Mucosa of gallbladder (tissue), 1 donor: ENCODE results near the gene TTC7B. TPM values are rescaled to one million over a fixed set of nuclear protein-coding genes. Genes with fewer than 3 reads are reported as not detected.

Experiments
- DNase-seq: peaks from one replicate; pipeline ENCODE4 v3.0.0-alpha.2; 2020; ENCODE audit warnings: low spot score
- total RNA-seq: library from RNA; stranded (reverse); gene quantifications from one replicate; pipeline ENCODE4 v1.2.1, GENCODE V29; 2021
- donor health status: DM: no; HTN: no; CAD: no.

Gene TTC7B
- total RNA-seq, 1 donor from 2014 or later, result 31.5 TPM

DNA sequence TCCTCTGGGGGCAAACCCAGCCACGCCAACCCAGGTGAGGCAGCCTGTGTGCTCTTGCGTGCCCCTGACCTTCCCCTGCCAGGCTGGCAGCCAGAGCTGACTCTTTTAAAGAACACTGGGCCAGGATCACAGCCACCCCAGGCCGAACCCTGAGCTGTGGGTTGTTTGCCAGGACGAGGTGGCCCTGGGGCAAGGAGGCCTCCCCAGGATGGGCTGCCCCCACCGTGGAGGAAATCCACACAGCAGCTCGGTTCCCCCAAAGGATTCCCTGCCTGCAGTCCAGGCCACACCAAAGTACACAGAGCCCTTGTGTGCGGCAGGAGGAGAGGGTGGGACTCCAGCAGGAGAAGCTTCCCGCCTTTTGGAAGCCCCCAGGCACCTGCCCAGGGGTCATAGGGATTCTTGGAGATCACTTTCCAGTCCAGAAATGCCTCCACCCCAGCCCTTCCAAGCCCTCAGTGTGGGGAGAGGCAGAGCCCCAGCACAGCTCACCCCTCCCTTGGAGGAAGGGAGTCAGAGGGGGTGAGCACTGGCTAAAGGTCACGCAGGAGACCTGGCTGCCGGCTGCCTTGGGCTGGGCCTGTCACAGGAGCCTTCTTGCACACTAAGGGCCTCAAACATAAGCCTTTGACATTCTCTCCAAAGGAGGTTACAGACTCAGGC, 303.8 kb downstream of the TTC7B start:
- DNase-seq, result peak; percentile 56

DNA sequence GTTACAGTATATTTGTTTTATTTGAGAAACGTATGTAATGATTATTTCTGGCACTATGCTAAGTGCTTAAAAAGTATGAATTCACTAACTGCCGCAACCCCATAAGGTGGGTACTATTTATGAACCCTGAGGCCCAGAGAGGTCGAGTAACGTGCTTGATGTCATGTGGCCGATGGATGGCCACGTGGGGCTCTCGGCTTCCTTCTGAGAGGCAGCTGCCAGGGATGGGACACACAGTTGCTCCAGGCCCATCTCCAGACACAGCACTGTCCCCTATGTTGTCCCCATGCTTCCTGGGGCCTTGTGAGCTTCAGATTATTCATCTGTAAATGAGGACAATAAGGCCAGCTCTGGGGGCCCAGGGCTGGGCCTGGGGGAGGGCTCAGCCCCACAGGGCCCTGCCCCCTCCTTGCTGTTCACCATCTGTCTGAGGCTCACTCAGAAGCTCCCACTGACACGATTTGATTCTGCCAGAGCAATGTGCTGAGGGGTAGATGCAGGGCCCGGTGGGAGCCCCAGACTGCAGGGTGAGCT, 304.4 kb downstream of the TTC7B start:
- DNase-seq, result no peak

DNA sequence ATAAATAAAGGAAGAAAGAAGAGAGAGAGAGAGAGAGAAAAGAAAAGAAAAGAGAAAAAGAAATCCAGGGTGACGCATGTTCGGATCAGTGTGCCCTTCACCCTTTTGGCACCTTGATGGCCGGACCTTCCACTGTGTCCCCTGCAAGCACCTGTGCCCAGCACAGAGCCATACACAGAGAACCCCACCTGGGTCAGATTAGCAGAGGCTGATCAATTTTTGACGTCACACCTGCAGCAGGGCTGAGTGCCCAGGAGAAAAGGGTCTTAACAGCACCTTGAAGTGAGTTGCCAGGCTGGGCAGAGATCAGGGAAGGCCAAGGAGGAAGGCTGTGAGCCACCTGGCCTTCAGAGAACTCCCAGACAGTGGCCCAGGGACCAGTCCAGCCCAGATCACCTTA, 305.0 kb downstream of the TTC7B start:
- no peak for DNase-seq

DNA sequence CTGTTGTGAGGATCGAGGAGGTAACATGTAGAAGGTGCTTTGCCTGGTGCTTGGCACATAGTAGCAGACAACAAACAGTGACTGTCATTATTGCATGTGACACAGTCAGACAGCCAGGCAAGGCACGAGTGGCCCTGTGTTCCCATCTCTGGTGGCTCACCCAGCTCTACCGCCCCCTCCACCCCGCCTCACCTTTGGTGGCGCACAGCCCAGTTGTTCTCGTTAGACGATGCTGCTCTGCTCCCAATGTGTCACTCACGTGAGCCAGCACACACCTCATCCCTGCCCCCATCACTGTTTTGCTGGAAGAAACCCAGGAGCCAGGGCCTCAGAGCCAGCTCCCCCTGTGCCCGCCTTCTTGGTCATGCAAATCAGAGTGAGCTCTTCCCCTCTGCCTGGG, 306.1 kb downstream of the TTC7B start:
- DNase-seq, result peak; percentile 92

DNA sequence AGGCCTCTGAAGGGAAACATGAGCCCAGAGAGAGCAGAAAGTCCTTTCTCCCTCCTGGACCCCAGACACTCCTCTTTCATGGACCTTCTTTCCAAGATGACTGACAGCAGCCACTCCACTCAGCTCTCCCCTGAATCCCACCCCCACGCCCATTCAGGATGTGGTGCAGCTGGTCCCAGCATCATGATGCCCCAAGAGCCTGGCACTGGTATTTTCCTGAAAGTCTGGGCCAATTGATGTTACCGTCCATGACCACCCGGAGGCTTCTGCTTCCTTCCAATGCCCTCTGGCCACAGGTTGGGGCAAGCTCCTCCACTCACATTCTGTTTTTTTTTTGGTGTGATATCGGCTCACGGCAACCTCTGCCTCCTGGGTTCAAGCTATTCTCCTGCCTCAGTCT, 306.8 kb downstream of the TTC7B start:
- no peak for DNase-seq

DNA sequence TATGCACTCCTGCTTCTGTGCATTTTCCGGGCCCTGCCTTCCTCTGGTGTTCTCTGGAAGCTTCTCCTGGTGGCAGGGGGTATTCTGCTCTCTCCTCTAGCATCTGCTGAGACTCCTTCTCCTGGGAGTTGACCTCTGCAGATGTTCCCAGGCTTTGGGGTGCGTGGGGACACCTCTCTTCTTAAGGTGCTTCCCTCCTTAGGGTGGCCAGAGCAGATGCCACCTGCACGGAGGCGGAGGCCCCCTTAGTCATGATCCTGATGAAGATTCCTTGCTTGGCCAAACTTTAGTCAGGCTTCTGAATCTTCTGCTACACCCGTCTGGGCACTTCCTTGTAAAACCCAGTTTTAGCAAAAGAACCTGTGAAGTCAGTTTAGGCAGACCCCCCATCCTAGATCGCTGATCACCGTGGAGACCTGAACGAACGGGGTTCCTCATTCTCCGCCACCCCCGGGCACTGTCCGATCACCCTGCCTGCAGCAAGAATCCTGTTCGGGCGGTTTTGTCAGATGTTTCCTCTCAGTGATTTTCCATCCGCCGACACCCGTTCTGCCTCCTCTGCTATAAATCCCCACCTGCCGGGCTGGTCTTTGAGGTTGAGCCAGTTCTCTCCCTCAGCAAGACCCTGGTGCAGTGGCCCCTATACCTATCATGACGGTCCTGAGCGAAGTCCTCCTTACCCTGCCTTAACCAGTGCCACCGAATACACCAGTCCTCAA, 307.5 kb downstream of the TTC7B start:
- peak; percentile 76 for DNase-seq

DNA sequence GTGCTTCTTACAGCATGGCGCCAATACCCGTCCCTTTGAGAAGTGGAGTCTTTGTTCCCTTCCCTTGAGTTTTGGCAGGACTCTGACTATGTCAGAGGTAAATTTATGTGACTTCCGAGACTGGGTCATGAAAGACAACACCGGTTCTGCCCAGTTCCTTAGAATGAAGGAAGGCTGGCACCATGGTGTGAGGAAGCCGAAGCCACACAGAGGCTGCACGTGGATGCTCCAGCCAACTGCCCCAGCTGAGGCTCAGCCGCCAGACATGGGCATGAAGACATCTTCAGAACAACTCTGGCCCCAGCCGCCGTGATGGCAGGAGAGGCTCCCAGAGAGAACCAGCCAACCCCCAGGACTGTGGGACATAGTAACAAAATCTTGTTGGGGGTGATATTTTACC, 308.2 kb downstream of the TTC7B start:
- DNase-seq, result no peak

DNA sequence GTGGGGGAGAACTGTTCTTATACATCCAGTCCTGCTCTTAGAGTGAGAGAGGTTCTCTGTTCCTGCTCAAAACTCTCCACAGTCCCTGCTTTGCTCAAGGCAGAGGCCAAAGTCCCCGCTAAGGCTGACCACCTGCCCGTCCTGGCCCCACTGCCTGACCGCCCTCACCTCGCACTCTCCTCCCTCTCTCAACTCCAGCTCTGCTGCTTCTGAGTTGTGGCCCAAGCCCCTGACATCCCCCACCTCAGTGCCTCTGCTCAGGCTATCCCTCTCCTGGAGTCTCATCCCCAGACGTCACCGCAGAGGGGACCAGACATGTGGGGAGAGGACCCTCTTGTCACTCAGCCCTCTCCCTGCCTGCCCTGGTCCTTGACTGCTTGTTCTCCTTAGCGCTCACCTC, 308.8 kb downstream of the TTC7B start:
- DNase-seq, result no peak

DNA sequence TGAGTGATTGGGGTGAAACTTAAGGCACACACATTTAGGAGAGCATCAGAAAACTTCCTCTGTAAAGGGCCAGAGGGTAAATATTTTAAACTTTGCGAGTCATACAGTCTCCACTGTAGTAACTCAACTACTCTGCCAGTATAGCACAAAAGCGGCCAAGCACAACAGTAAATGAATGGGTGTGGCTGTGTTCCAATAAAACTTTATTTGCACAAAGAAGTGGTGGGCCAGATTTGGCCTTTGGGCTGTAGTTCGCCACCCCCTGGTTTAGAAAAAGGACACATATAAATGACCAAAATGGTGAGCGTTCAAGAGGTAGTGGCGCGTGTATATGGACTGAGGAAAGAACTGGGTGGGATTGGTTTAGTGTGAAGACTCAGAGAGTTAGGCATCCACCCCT, 309.5 kb downstream of the TTC7B start:
- no peak for DNase-seq

DNA sequence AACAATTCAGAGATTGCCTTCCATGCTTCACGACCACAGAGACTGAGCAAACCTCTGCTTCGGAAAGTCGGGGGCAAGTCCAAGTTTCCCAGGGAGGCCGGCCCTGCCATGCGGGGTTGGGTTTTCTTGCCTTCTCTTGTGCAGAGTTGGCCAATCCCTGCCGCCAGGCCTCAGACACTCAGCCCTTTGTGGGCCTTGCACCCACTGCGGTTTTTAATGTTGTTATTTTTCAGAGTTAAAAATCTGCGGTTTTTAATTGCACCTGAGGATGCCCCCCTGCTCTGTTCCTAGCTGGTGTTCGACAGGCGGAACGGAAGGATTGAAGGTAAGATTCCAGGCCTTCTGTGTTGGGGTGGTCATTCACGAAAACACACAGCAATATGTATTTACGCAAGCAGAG, 310.7 kb downstream of the TTC7B start:
- no peak for DNase-seq

DNA sequence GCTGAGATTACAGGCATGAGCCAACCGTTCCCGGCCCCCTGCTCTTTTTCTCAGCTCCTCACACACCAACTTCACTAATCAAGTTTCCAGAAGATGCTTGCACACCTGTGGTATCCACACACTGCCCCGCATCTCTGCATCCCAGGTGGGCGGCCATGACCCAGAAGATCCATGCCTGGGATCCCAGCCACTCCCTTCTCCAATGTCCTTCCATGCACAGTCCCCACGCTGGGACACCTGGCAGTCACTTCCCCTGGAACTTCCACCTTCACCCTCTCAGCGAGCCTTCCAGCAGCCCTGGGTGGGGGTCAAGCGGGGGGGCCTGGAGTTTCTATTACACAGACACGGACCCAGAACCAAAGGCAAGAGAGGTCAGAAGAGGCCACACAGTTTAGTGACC, 311.6 kb downstream of the TTC7B start:
- no peak for DNase-seq

DNA sequence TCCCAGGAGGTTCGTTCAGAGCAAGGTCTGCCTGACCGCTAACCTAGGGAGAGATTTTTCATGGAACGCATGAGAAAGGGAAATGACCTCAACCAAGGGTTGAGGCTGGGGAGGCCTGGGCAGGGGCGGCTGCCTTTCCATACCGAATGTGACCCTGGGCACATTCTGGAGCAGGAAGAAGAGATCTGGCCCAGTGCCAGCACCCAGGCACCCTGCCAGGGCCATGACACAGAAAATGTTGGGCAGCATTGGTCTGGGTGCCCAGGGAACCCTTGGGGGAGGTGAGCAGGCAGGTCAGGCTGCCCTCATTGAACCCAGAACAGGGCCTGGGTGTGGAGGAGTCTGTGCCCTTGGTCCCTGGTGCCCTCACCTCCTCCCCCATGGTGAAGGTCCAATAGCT, 312.6 kb downstream of the TTC7B start:
- peak; percentile 60 for DNase-seq

DNA sequence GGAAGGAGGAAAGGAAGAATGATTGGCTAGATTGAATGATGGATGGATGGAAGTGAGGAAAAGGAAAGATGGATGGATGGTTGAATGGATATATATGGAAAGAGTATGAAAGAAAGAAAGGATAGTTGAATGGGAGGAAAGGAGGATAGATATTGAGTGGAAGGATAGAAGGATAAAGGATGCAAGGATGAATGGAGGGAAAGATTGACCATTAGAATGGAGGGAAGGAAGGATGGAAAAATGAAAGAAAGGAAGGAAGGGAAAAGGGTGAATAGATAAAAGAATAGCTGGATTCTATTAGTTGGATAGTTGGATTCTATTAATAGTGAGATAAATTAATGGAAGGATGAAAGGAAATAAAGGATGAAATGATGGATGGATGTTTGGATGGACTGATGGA, 313.5 kb downstream of the TTC7B start:
- DNase-seq, result no peak

DNA sequence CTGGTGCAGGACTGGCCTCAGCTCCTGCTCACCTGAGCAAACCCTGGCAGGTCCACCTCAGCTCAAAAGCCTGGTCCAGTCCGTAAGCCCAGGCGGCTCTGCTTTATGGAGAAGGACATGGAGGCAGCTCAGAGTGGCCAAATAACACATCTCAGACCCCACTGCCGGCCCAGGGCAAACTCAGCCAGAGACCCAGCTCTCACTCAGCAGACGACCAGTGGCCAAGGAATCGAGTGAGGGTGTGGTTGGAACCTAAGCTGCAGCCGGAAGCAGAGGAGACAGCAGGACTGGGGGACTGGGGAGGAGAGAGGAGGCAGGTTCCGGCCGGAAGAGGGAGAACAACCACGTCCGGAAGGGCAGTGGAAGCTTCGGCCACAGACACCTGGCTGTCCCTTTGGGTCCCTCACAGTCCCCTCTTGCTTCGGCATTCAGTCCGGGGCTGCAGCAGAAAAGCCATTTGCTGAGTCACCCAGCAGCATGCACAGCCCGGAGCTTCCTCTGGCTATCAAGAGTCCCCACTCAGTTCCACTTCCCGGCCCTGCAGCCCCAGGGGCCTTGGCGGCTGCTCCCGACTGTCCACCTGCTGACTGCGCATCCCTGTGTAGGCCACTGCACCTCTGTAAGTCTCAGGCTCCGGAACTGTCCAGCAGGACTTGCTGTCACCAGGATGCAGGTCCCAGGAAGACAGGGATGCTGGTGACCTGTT, 315.4 kb downstream of the TTC7B start:
- DNase-seq, result no peak

DNA sequence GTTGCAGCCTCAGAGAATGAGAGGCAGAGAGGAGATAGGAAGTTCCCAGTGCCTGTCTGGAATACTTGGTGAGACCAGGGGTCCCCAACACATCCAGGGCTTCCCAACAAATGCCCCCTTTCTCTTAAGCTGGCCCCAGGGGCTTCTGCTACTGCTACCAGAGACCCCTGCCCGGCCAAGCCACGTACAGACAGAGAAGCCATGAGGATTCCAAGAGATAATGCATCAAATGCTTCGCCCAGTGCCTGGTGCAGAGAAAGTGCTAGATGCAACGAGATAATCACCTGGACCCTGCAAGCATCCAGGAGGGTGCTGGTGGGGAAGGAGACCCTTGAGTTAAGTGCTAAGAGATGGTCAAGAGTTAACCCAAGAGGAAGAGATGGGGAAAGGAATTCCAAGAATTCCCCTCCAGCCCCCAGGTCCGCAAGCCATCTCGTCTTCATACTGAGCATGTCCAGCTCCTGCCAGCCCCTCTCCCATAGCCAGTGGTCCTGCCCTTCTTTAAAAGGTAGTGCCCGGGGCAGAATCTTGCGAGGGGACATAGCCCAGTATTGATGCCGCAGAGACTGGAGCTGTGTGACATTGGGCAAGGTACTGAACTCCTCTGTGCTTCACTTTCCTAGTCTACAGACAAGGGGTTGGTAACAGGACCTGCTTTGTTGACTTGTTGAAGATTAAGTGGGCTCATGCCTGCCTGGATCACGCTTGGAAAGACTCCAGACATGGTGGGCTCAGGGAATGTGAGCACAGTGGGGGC, 316.1 kb downstream of the TTC7B start:
- no peak for DNase-seq

DNA sequence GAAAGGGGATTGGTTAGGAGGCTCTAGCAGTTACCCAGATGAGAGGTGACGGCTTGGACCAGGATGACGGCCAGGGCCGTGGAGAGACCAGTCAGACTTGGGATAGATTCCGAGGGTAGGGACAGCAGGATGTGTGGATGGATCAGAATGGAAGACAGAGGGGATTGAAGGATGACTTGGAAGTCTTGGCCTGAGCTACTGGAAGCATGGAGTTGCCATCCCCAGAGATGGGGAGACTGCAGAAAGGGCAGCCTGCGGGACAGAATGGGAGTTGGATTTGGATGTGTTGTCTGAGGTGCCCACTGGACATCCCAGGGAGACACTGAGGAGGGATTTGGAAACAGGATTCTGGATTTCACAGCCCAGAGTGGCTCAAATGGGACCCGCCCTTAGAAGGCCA, 317.1 kb downstream of the TTC7B start:
- DNase-seq, result no peak

DNA sequence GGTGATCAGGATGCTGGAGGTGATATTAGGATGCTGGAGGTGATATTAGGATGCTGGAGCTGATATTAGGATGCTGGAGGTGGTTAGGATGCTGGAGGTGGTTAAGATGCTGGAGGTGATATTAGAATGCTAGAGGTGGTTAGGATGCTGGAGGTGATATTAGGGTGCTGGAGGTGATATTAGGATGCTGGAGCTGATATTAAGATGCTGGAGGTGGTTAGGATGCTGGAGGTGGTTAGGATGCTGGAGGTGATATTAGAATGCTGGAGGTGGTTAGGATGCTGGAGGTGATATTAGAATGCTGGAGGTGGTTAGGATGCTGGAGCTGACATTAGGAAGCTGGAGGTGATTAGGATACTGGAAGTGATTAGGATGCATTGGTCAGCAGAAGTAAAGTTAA, 318.0 kb downstream of the TTC7B start:
- DNase-seq, result no peak

DNA sequence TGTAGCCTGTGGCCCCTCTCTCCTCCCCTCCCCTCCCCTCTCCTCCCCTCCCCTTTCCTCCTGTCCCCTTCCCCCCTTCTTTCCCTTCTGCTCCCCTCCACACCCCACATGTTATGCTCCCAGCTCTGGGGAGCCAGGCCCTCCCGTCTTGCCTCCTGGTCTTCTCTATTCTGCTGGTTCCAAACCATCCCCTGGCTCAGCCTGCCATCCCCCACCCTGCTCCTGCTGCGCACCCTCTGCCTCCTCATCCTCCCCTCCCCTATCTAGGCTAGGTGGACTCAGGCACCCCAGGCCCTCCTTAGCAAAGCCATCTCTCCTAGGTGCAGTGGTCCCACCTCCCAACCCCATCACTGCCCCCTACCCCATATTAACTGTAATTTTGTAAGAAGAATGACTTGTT, 319.9 kb downstream of the TTC7B start:
- DNase-seq, result no peak

DNA sequence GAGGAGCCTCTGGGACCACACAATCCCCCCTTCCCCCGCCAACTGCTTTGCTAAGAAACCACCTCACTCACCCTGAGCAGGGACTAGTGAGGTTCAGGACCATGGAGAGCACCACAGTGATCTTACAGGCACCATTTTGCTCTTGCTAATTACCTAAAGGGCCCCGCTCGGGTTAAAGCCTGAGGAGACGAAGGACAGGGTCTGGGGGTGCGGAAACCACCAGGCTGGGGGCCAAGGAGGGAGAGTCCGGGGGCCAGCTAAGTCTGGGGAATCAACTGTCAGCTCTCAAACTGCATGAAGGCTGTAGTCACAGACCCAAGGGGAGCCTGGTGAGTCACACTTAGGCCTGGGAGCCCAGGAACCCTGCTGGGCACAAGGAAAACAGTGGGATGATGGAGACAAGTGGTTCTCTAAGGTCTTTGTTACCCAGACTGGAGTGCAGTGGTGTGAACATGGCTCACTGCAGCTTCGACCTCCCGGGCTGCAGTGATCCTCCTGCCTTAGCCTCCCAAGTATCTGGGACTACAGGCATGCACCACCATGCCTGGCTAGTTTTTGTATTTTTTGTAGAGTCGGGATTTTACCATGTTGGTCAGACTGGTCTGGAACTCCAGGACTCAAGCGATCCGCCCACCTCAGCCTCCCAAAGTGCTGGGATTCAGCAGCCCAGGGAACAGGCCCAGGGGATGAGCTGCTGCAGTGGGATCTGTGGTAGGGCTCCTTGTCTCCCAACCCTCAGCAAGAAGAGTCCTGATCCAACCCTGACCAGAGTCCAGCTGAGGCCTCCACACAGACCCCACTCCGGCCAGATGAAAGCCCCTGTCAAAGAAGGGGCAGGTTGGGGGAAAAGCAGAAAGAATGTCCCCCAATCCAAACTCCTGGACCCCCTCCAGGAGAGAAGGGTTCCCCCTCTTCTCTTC, 320.6 kb downstream of the TTC7B start:
- DNase-seq, result peak; percentile 74

DNA sequence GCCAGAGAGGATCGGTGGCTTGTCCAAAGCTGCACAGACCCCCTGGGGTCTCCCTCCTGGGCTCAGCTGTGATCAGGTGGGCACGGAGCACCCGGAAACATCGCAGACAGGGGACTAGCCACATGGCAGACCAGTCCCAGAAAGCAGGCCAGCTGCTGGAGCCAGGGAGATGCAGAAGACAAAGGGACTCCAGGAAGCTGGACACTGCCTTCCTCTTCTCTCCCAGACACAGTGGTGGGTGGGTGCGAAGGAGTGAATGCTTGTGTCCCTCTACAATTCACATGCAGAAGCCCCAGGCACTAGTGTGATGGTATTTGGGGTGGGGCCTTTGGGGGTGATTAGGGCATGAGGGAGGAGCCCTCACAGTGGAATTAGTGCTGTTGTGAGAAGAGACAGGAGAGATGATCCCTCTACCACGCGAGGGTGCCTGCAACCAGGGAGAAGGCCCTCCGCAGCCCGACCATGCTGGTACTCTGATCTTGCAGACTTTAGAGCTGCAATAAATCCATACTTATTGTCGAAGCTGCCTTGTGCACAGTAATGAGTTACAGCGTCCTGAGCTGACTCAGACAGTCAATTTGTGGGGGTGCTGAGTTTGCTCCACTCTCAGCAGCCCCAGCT, 324.2 kb downstream of the TTC7B start:
- DNase-seq, result no peak
